HG02981 (cell line): ENCODE data around the gene ZNF620.
"Not testable (repeated sequence)": the region's sequence is repeated elsewhere in the genome, so short reads cannot be mapped to it uniquely, and the experiment has no call there.

Source experiments
- ATAC-seq: cut with Tn5 transposase; IDR thresholded peaks from one replicate; pipeline ENCODE4 v1.9.1; 2021; ENCODE audit warnings: mild to moderate bottlenecking, moderate library complexity; ENCODE audit not compliant: unreplicated experiment

ZNF620 gene

DNA sequence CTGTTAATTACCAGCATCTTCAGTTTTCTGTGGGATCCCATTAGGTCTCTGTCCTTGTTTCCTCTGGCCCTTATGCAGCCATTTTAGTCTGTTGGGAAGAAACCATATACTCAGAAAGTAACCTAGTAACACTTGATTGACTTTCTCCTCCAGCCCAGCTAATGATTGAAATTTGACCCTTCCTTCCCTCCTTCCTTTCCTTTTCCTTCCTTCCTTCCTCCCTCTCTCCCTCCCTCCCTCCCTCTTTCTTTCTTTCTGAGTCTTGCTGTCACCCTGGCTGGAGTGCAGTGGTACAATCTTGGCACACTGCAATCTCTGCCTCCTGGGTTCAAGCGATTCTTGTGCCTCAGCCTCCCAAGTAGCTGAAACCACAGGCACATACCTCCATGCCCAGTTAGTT lies 5.9 kb upstream of the ZNF620 start:
- no peak for ATAC-seq

DNA sequence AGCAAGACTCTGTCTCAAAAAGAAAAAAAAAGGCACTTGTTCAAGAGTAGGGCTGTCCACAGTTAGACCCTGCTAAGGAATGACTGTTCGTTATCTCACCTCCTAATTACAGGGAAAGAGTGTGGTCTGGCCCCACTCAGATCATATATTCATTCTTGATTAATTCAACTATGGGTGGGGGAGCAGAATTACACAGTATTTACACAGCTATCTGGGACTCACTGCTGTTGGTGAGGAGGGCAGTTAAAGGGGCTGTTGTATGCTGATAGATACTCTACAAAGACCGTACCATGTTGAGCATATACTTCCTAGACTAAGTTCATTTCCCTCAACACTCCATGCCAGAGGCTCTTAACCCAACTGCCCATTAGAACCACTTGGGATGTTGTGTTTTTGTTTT lies 3.8 kb upstream of the ZNF620 start:
- no peak for ATAC-seq

DNA sequence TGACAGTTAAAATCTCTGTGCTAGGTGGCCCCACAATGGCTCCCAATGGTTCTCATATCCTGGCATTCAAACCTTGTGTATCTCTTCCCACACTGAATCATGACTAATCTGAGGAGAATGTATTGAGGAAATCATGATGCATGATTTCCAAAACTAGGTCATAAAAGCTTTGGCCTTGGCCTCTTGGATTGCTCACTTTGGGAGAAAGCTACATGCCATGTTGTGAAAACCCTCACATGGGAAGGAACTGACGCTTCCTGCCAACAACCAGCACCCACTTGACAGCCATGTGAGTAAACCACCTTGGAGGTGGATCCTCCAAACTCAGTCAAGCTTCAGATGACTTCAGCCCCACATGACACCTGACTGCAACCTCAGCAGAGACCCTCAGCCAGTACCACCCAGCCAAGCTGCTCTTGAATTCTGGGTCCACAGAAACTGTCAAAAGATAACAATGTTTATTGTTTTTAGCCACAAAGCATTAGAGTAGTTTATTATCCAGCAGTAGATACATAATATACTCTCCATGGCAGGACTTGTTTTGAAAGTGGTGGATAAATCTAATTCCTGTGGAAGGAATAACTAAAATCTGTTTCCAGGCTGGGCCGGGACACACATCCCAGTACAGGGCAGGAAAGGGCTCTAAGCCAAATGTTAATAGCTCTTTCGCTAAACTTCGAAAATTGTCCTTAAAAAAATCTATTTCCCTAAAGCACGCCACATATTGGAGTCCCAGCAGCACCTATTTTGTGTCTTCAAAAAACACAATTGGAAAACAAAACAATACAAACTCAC lies 1.0 kb upstream of the ZNF620 start:
- no peak for ATAC-seq

DNA sequence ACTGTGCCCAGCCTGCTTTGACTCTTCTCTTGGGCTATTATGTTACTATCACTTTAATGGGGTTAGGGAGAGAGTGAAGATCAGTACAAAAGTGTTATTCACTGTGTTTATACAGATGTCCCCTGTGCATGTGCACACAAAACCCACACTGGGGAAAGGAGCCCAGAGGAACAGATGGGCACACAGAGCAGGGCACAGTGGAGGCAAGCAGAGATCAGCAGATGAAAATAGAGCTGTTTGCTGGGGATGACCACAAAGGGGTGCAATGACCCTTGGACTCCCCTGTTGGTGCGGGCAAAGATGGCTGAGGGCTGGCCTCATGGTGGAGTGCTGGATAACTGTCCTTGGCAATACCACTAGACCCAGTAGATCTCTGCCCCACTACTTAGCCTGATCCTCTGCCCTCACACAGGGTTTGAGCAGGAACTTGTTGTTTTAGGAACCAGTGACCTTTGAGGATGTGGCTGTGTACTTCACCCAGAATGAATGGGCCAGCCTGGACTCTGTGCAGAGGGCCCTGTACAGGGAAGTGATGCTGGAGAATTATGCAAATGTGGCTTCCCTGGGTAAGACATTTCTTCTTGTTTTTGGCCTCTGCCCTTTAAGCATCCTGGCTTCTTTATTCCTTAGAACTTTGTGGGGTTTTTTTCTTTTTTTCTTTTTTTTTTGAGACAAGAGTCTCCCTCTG lies 5.3 kb downstream of the ZNF620 start:
- no peak for ATAC-seq

DNA sequence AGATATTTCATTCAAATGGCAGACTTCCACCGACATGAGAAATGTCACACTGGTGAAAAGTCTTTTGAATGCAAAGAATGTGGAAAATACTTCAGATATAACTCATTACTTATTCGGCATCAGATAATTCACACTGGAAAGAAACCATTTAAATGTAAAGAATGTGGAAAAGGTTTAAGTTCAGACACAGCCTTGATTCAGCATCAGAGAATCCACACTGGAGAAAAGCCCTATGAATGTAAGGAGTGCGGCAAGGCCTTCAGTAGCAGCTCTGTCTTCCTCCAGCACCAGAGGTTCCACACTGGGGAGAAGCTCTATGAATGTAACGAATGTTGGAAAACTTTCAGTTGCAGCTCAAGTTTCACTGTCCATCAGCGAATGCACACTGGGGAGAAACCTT lies 10.4 kb downstream of the ZNF620 start:
- ATAC-seq = no peak

DNA sequence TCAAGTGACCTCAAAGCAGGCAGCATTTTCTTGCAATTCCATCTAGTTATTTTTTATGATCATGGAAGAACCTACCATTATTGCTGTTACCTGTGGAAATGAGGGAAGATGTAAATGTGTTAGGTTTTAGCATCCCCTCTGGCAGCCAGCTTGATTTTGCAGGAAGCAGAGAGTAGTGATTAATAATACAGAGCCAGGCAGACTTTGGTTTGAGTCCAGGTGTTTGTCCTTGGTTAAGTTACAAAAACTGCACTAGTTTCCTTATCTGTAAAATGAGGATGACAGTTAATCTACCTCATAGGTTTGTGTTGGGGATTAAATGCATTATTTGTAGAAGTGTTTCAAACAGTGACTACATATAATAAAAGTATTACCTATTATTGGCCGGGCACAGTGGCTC lies 12.2 kb downstream of the ZNF620 start:
- no peak for ATAC-seq

DNA sequence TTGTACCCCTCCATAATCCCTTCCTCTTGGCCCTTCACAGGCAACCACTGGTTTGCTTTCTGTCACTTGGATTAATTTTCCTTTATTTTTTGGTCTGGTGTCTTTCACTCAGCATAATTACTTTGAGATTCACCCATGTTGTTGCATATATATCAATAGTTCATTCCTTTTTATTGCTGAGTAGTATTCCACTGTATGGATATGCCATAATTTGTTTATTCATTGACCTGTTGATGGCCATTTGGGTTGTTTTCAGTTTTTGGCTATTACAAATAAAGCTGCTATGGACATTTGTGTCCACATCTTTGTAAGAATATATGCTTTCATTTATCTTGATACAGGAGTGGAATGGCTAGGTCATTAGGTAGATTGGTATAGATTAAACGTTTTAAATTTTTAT lies 13.0 kb downstream of the ZNF620 start:
- ATAC-seq = no peak

DNA sequence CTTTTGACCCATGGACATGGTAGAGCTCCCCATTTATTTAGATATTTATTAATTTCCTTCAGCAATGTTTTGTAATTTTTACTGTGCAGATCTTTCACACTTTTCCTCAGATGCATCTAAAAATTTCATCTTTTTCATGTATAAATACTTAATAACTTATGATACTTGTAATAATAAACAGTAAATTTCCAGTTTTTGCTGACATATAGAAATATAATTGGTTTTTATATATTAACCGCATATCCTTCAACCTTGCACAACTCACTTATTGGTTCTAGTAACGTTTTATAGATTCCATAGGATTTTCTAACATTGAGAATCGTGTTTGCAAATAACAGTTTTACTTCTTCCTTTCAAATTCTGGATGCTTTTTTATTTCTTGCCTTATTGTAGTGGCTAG lies 15.4 kb downstream of the ZNF620 start:
- ATAC-seq = no peak

DNA sequence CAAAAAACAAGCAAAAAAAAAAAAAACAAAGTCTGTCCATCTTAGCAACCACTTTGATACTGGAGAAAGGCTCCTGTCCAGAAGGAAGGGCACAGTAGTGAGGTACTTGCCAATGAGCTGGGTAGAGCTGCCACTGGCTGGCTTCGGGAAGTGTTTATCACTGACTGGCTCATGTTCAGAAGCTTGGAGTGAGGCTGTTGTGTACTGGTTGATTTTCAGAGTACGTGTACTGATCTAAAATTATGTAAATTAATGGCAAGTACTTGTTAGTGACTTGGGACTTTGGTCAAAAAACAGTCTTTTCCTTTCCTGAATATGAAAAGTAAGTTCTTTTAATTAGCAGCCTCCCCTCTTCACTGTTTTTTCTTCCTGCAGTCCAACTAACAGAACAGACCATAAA lies 17.9 kb downstream of the ZNF620 start:
- no peak for ATAC-seq

DNA sequence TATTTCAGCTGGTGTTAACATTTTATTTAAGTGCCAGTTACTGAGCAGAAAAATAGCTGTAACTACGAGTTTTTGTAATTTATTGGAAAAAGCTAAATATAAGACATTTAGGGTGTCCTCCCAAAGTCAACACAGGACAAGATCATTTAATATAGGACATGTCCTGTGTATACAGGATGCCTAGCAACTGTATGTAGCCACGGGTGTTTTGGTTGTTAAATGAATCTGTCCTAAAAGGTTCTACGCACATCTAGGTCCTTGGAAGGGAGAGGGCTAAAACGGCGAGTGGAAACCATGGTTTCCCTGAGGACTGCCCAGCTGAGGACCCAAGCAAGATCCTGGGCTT lies 18.4 kb downstream of the ZNF620 start:
- peak; percentile 30 for ATAC-seq

DNA sequence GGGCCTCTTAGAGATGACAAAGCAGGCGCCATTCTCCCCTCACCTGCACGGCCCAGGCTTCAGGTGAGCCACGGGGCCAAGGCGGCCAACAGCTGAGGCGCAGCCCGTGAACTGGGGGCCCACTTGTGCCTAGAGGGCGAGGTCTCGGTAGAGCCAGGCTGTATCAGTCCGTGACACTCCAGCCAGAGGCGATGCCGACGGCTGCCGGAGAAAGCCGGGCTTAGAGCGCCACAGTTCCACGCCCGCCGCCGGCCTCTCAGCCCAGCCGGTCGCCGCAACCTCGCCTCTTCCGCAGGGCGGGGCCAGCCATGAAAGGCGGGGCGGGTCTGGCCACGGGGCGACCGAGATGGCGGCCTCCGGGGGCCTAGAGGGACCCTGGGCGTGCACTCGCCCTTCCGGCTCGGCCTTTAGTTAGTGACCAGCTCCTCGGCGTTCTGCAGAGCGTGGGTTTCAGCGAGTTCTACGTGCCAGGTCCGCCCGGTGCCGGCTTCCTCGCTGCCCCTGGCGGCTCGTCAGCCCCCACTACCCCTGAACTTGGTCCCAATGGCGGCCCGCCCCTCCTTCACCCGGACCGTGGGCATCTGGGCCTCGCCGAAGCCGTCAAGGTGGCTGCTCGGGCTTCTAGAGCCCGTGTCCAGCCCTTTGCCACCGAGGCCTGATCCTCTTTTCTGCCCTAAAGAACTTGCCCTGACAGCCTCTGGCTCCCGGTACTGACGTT lies 18.9 kb downstream of the ZNF620 start, which contains the start of gene ZNF621:
TSS of gene ZNF621 (plus strand) at position 393 of the 718 bp plus-strand sequence. CDS start 881 bp downstream, outside the sequence.
- ATAC-seq = peak; percentile 97

DNA sequence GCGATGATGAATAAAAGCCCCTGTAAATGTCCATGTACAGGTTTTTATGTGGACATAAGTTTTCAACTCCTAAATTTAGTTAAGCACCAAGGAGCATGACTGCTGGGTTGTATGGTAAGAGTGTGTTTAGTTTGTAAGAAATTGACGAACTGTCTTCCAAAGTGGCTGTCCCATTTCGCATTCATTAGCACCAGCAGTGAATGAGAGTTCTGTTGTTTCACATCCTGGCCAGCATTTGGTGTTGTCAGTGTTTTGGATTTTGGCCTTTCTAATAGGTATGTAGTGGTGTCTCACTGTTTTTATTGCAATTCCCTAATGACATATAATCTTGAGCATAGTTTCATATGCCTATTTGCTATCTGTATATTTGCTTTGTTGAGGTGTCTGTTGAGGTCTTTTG lies 22.6 kb downstream of the ZNF620 start:
- no peak for ATAC-seq

DNA sequence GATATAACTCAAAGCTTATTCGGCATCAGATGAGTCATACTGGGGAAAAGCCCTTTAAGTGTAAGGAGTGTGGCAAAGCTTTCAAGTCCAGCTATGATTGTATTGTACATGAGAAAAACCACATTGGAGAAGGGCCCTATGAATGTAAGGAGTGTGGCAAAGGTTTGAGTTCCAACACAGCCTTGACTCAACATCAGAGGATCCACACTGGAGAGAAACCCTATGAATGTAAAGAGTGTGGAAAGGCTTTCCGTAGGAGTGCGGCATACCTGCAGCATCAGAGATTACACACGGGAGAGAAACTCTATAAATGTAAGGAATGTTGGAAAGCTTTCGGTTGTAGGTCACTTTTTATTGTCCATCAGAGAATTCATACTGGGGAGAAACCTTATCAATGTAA lies 26.4 kb downstream of the ZNF620 start:
- no peak for ATAC-seq

DNA sequence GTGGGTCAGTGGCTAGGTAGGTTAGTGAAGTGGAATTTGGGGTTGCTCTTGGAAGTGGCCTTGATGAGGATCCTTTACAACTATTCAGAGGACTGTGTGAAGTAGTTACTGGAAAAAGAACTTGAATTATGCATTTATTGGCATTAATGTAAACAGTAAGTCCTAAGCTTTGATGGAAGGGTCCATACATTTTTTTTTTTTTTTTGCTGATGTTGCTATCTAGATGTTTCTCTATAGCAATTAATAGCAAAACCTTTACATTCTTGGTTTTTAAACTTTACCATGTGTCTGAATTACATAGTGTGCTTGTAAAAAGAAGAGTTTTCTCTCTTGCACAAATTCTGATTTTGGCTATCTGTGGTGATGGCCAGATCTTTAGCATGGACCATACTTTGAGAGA lies 28.4 kb downstream of the ZNF620 start:
- no peak for ATAC-seq

DNA sequence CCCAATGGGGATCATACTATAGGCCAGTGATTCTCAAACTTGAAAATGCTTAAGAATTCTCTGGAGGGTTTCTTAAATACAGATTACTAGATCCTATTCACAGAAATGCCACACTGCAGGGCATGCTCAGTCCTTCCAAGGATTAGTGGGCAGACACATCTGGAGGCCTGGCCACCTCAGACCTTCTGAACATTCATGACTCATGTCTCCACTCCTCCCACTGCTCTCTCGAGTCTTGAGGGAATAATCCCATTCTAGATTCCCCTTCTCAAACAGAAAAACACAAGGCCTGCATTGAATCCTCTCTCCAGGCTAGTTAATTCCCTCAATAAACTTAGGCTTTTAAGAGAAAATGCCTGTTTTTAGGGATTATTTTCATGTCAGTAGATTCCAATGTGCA lies 41.0 kb downstream of the ZNF620 start:
- no peak for ATAC-seq

DNA sequence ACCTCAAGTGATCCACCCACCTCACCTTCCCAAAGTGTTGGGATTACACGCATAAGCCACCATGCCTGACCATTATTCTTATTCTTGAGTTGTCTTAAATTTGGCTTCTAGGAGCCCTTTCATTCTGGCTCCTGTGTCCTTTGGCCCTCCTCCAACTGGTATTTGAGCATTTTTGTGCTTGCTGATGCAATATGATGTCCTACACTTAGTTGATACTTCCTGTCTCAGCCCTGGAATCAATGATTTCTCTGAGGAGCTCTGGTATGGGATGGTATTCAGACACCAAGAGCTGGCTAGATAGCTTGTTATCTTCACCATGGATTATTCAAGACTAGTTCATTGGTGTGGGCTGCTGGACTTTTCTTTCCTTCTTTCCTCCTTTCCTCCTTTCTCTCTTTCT lies 44.3 kb downstream of the ZNF620 start:
- no peak for ATAC-seq

DNA sequence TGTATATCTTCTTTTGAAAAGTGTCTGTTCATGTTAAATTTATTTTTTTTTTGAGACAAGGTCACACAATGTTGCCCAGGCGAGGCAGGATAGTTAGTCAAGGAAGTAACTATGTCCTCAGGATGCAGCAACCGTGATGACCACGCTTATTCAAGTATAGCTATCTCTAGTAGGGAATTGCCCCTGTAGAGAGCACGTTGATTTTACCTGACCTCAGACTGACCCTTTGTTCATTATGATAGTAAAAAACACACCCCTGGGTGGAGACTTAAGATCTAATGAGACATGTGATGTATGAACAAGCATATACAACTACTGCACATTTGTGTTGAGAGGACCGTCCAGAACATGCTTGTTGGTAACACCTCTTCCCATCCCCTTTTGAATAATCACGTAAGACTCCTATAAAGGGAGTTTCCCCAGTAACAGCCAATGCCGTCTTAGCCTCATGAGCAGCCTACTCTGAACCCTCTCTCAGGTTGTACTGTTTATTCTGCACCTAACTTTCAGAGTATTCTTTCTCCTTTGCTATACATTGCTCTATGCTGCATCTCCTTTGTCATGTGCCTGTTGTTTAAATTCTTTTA lies 51.8 kb downstream of the ZNF620 start:
- ATAC-seq = no peak

DNA sequence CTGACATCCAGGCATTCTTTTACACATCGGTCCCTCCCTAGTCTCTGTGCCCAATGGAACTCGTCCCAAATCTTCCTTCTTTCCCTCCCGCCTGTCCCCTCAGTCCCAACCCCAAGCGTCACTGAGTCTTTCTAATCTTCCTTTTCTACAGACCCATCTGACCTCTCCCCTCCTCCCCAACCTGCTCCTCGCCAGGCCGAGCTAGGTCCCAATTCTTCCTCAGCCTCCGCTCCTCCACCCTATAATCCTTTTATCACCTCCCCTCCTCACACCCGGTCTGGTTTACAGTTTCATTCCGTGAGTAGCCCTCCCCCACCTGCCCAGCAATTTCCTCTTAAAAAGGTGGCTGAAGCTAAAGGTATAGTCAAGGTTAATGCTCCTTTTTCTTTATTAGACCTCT lies 56.6 kb downstream of the ZNF620 start:
- ATAC-seq = not testable (repeated sequence)

DNA sequence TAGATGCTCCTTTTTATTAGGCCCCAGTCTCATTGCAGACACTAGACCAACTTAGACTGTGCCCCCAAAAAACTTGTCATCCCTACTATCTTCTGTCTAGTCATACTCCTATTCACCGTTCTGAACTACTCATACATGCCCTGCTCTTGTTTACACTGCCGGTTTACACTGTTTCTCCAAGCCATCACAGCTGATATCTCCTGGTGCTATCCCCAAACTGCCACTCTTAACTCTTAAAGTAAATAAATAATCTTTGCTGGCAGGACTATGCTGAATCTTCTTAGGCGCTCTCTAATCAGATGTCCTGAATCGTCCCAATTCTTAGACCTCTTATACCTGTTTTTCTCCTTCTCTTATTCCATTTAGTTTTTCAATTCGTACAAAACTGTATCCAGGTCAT lies 59.8 kb downstream of the ZNF620 start:
- ATAC-seq = not testable (repeated sequence)

DNA sequence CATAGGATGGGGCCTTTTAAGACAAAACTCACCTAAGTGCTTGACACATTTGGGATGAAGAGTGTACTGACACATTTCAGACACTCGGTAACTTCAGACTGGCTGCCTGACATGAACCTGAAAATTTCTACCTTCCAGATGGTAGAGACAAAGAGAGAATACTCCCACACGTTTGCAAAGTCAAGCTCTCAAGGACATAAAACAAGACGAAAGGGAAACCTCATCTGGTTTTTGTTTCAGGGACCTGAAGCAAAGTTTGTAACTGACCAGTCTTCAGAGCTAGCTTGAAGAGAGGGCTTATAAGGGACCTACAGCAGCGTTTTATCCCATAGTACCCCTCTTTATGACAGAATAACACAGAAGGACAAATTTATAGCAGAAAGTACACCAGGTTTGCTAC lies 60.9 kb downstream of the ZNF620 start:
- no peak for ATAC-seq
